Central memory CD4-positive, alpha-beta T cell (primary cell): Measurements from ENCODE around the gene NBEAL2.

Source experiments
- DNase-seq: peaks from one replicate; pipeline ENCODE4 v3.0.0; 2022
- total RNA-seq, 3 experiments: gene quantifications; one replicate each; lab custom pipeline; 2026; lab: John Stamatoyannopoulos, UW

Gene NBEAL2
- total RNA-seq: 62.4 to 505 (median 245) reads per million in 3 experiments

GRCh38 chr3:46978985-46979944 lies at the start of gene NBEAL2:
NBEAL2 (plus strand) TSS chr3:46979666; CDS start chr3:46979862, 196 bp downstream.
- DNase-seq: peak; percentile 94

GRCh38 chr3:46930166-46930944 lies 49.1 kb upstream of the NBEAL2 start:
- DNase-seq: no peak

- no peak for DNase-seq
These were observed 48.5 kb upstream of the NBEAL2 start for GRCh38 chr3:46930945-46931403.

GRCh38 chr3:46931631-46932331 lies 47.7 kb upstream of the NBEAL2 start:
- DNase-seq: no peak

GRCh38 chr3:46932455-46933225 lies 46.8 kb upstream of the NBEAL2 start:
- DNase-seq: no peak

- no peak for DNase-seq
These were observed 46.2 kb upstream of the NBEAL2 start for GRCh38 chr3:46933261-46933660.

GRCh38 chr3:46934072-46934471 lies 45.4 kb upstream of the NBEAL2 start:
- DNase-seq: no peak

GRCh38 chr3:46934498-46935167 lies 44.8 kb upstream of the NBEAL2 start:
- no peak for DNase-seq

GRCh38 chr3:46935168-46935858 lies 44.2 kb upstream of the NBEAL2 start:
- DNase-seq: no peak

- DNase-seq: no peak
These were observed 43.4 kb upstream of the NBEAL2 start for GRCh38 chr3:46935989-46936558.

- DNase-seq: no peak
These were observed 42.7 kb upstream of the NBEAL2 start for GRCh38 chr3:46936733-46937250.

- no peak for DNase-seq
These were observed 41.3 kb upstream of the NBEAL2 start for GRCh38 chr3:46938118-46938517.

GRCh38 chr3:46939578-46940445 lies 39.7 kb upstream of the NBEAL2 start:
- DNase-seq: no peak

GRCh38 chr3:46942076-46942475 lies 37.4 kb upstream of the NBEAL2 start:
- no peak for DNase-seq

- no peak for DNase-seq
These were observed 36.8 kb upstream of the NBEAL2 start for GRCh38 chr3:46942481-46943236.

- DNase-seq: no peak
These were observed 36.0 kb upstream of the NBEAL2 start for GRCh38 chr3:46943237-46944187.

- DNase-seq: no peak
These were observed 35.3 kb upstream of the NBEAL2 start for GRCh38 chr3:46944191-46944590.
